Uterus (tissue), 4 donors: ENCODE data around the gene CLRN2. TPM values are rescaled to one million over a fixed set of nuclear protein-coding genes. Genes with fewer than 3 reads are reported as not detected.

Experiments used
- DNase-seq, 2 donors: peaks; one replicate each; pipeline ENCODE4 v3.0.0-alpha.2; 2019 to 2020
- H3K27ac ChIP-seq, 2 donors: fragments of 200-600 bp; sonication (generic); 1 replicate in 1 of 2; 2 replicates in 1 of 2; pipeline ENCODE4 v1.5.1; 2016 to 2018
- H3K27me3 ChIP-seq, 2 donors: fragments of 200-600 bp; sonication (generic); one replicate each; pipeline ENCODE4 v1.5.1; 2018 to 2019; ENCODE audit warnings: control low read depth in 1 of 2
- H3K36me3 ChIP-seq, 2 donors: fragments of 200-600 bp; sonication (generic); one replicate each; pipeline ENCODE4 v1.5.1; 2019; ENCODE audit warnings: control low read depth in 1 of 2
- H3K4me1 ChIP-seq, 2 donors: fragments of 200-600 bp; sonication (generic); one replicate each; pipeline ENCODE4 v1.5.1; 2018 to 2019; ENCODE audit warnings: control low read depth in 1 of 2
- H3K4me3 ChIP-seq, 2 donors: fragments of 200-600 bp; sonication (generic); 1 replicate in 1 of 2; 2 replicates in 1 of 2; pipeline ENCODE4 v1.5.1; 2018 to 2019; ENCODE audit warnings: mild to moderate bottlenecking in 1 of 2
- H3K9me3 ChIP-seq, 2 donors: fragments of 200-600 bp; sonication (generic); one replicate each; pipeline ENCODE4 v1.5.1; 2019; ENCODE audit warnings: control low read depth in 1 of 2
- POLR2A ChIP-seq, 2 donors: fragments of 450-650 bp; IDR thresholded peaks; one replicate each; pipeline ENCODE4 v1.6.1; 2016; ENCODE audit warnings: antibody characterized with exemption in 2 of 2, mild to moderate bottlenecking in 1 of 2, moderate library complexity in 1 of 2
- intact Hi-C: fragments of 100-400 bp; cut with DNase I; formaldehyde crosslinking; loops from one replicate; pipeline ENCODE4 v1.15.1; 2023; ENCODE audit warnings: low total_unique reads
- total RNA-seq, 4 donors: library from RNA; depleted of rRNA in 3 of 4; stranded (reverse); fragments of >200 nt in 3 of 4; gene quantifications; one replicate each; pipeline versions ENCODE4 v1.1.0 to v1.2.4, GENCODE V29; 2014 to 2023
- TF ChIP-seq, protein P1 (sequence below), 4 experiments: fragments of 200-600 bp in 2 of 4; fragments of 450-650 bp in 2 of 4; sonication (generic) in 2 of 4; IDR thresholded peaks; one replicate each; pipeline ENCODE4 v1.5.1; 2016 to 2019; ENCODE audit warnings: antibody characterized with exemption in 4 of 4, mild to moderate bottlenecking in 2 of 4, moderate library complexity in 1 of 4
- donor health status: DM: yes; HTN: yes; CAD: no.

Gene CLRN2
- total RNA-seq, 4 donors from 2014 or later, result not detected

GRCh38 chr4:17523662-17524061 lies 8.7 kb downstream of the CLRN2 start:
- DNase-seq, result no peak
- Histone ChIP-seq H3K27ac (no peak overlapping the region), H3K4me1 (no peaks in the 10 kb centered on the region), H3K27me3 (no peaks in the 10 kb centered on the region), H3K9me3 (no peaks in the 10 kb centered on the region), H3K4me3 (no peak overlapping the region), H3K36me3 (no peaks in the 10 kb centered on the region)
- TF ChIP-seq, protein P1, sequence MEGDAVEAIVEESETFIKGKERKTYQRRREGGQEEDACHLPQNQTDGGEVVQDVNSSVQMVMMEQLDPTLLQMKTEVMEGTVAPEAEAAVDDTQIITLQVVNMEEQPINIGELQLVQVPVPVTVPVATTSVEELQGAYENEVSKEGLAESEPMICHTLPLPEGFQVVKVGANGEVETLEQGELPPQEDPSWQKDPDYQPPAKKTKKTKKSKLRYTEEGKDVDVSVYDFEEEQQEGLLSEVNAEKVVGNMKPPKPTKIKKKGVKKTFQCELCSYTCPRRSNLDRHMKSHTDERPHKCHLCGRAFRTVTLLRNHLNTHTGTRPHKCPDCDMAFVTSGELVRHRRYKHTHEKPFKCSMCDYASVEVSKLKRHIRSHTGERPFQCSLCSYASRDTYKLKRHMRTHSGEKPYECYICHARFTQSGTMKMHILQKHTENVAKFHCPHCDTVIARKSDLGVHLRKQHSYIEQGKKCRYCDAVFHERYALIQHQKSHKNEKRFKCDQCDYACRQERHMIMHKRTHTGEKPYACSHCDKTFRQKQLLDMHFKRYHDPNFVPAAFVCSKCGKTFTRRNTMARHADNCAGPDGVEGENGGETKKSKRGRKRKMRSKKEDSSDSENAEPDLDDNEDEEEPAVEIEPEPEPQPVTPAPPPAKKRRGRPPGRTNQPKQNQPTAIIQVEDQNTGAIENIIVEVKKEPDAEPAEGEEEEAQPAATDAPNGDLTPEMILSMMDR (IDR thresholded peaks at IDR 0.05), result no peak
- TF ChIP-seq POLR2A (IDR thresholded peaks at IDR 0.05), result no peak
- intact Hi-C loops, result no loop called here

- Histone ChIP-seq H3K27ac (no peak overlapping the region), H3K9me3 (no peaks in the 10 kb centered on the region), H3K4me1 (no peaks in the 10 kb centered on the region), H3K4me3 (no peak overlapping the region), H3K36me3 (no peaks in the 10 kb centered on the region), H3K27me3 (no peaks in the 10 kb centered on the region)
- intact Hi-C loops, result no loop called here
- DNase-seq, result no peak
- TF ChIP-seq, protein P1 (IDR thresholded peaks at IDR 0.05), result no peak
- no peak for TF ChIP-seq POLR2A (IDR thresholded peaks at IDR 0.05)
Measured at GRCh38 chr4:17526695-17527477, 11.9 kb downstream of the CLRN2 start.

GRCh38 chr4:17528551-17529165 lies 13.7 kb downstream of the CLRN2 start:
- Histone ChIP-seq H3K27ac (no peak overlapping the region), H3K9me3 (no peaks in the 10 kb centered on the region), H3K4me1 (no peaks in the 10 kb centered on the region), H3K4me3 (no peak overlapping the region), H3K27me3 (no peaks in the 10 kb centered on the region), H3K36me3 (no peaks in the 10 kb centered on the region)
- intact Hi-C loops, result no loop called here
- no peak for DNase-seq
- TF ChIP-seq POLR2A (IDR thresholded peaks at IDR 0.05), result no peak

DNA sequence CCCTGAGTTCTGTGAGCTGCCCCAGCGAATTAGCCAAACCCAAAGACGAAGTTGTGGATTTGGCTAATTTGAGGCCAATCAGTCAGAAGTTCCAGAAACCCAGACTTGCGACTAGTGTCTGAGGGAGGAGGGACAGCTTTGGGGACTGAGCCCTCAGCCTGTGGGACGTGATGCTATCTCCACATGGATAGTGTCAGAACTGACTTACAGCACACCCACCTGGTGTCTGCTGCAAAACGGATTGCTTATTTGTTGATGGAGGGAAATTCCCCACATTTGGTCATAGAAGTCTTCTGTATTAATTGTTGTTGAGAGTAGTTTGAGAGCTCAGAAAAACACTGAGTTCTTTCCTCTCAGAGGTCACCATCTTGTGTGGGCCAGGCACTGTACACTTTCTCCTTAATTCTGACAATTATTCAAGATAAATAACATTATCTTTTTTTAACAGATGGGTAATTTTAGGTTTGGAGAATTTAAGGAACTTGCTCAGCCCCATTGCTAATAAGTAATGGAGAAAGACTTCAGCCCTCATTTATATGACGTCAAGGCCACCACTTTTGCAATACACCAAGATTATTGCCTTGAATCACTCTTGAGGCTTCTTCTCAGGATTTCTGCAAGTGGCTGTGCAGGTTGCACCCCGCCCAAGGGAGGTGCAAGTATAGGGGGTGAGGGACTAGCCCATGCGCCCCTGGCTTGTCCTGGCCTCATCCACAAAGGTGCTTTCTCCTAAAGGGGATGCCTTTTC lies 16.7 kb downstream of the CLRN2 start:
- TF ChIP-seq, protein P1 (IDR thresholded peaks at IDR 0.05), result no peak
- TF ChIP-seq POLR2A (IDR thresholded peaks at IDR 0.05), result no peak
- Histone ChIP-seq H3K36me3 (no peaks in the 10 kb centered on the region), H3K4me3 (no peak overlapping the region), H3K27me3 (no peaks in the 10 kb centered on the region), H3K27ac (no peak overlapping the region), H3K9me3 (no peaks in the 10 kb centered on the region), H3K4me1 (no peaks in the 10 kb centered on the region)
- no peak for DNase-seq
- intact Hi-C loops, result no loop called here

DNA sequence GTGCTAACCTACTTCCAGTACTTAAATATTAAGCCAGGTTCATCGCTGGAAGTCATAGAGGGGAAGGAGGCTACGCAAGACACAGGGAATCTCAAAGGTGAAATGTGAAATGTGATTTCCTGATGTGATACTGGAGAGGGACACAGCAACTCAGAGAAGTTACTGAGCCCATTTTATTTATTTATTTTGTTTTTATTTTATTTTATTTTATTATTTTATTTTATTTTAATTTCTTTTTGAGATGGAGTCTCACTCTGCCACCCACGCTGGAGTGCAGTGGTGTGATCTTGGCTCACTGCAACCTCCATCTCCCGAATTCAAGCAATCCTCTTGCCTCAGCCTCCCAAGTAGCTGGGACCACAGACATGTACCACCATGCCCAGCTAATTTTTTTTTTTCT lies 19.7 kb downstream of the CLRN2 start:
- intact Hi-C loops, result no loop called here

More for the DNA sequence above, 19.7 kb downstream of the CLRN2 start:
- no peak for DNase-seq
- H3K9me3 ChIP-seq, result no peaks in the 10 kb centered on the region
- no peaks in the 10 kb centered on the region for H3K4me1 ChIP-seq
- TF ChIP-seq, protein P1 (IDR thresholded peaks at IDR 0.05), result no peak
- no peak for TF ChIP-seq POLR2A (IDR thresholded peaks at IDR 0.05)
- H3K36me3 ChIP-seq, result no peaks in the 10 kb centered on the region
- H3K4me3 ChIP-seq, result no peak overlapping the region
- H3K27ac ChIP-seq, result no peak overlapping the region
- H3K27me3 ChIP-seq, result no peaks in the 10 kb centered on the region
